Endometrial microvascular endothelial cells (primary cell): ENCODE results near the gene HPGD. TPM values are rescaled to one million over a fixed set of nuclear protein-coding genes. Genes with fewer than 3 reads are reported as not detected.
"Not testable (repeated sequence)": the region's sequence is repeated elsewhere in the genome, so short reads cannot be mapped to it uniquely, and the experiment has no call there.

ENCODE experiments used
- in situ Hi-C: cut with HindIII; loops from 2 replicates; pipeline ENCODE4 v1.10.0; 2017; ENCODE audit warnings: low sequenced_read_pairs, low pct_unique_long_range_greater_than_20kb; ENCODE audit errors: inconsistent ontology term
- total RNA-seq: library from RNA; depleted of rRNA; stranded (reverse); fragments of >200 nt; gene quantifications from one replicate; pipeline ENCODE4 v1.2.3, GENCODE V29; 2015; ENCODE audit errors: inconsistent ontology term

The HPGD gene
- total RNA-seq, 1 donor from 2014 or later = not detected

DNA sequence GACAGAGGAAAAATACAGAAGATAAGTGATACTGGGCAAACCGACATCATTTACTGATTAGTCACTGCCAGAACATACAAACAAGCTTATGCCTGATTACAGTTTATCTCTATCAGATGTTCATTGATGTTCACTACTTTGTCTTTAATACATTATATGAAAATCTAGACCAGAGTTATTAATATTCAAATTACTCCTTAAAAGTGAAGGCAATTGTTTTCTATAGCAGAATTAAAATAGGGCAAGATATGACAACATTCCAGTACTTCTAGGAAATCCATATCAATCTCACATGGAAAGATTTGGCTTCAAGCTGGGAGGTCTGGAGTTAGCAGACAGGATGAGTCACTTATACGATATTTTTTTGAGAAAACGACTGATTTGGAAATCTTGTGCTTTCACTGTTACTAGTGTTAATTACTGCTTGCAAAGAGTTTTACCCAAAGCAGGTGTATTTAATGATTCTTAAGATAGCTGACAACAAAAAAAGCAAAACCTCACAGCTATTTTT lies 31.8 kb downstream of the HPGD start:
- in situ Hi-C loops = no loop called here

DNA sequence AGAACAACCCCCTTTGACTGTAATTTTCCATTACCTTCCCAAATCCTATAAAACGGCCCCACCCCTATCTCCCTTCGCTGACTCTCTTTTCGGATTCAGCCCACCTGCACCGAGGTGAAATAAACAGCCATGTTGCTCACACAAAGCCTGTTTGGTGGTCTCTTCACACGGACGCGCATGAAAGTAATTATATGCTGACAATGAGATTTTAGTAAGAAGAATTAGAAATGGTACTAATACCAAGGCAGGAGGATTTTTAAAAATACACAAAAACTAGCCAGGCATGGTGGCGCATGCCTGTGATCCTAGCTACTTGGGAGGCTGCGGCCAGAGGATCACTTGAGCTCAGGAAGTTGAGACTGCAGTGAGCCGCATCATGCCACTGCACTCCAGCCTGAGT lies 33.9 kb downstream of the HPGD start:
- in situ Hi-C loops = not testable (repeated sequence)

DNA sequence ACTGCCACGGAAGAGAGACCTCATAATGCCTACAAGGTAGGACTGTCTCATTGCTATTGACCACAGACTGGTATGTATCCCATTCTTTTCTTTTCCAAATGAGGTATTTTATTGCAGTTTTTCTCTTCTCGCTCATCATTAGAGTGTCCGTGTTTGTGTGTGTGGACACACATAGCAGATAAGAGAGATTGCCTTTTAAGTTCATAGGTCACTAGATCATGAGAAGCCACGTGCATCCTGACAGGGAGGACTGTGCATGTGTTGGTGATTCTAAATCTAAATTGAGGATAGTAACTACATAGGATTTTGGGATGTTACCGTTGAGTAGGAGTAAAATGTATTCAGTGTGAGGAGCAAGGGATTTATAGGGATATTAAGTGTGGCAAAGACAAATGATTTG lies 37.3 kb downstream of the HPGD start:
- in situ Hi-C loops = no loop called here

DNA sequence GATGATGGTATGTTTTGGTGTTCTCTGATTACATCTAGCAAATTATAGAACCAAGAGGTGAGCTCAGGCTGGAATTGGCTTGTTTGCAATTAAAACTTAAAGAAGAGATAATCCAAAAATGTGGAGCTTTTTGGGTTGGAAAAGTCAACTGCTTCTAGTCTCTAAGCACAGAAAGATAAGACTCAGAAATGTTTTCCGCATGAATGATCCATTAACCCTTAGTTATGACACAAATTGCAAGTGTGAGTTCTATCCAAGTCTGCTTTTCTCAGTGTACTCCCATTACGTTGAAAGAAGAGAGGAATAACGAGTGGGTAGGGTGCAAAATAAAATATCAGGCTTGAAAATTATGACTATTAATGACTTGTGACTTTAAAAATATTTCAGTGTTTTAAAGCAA lies 38.5 kb downstream of the HPGD start:
- in situ Hi-C loops = no loop called here

DNA sequence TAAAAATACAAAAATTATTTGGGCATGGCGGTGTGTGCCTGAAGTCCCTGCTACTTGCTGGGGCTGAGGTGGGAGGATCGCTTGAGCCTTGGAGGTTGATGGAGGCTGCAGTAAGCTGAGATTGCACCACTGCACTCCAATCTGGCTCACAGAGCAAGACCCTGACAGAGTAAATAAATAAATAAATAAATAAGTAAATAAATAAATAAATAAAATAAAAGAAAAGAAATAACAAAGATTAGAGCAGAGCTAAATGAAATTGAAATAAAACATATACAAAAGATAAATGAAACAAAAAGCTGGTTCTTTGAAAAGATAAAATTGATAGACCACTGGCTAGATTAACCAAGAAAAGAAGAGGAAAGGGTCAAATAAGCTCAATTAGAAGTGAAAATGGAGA lies 43.1 kb downstream of the HPGD start:
- in situ Hi-C loops = no loop called here

DNA sequence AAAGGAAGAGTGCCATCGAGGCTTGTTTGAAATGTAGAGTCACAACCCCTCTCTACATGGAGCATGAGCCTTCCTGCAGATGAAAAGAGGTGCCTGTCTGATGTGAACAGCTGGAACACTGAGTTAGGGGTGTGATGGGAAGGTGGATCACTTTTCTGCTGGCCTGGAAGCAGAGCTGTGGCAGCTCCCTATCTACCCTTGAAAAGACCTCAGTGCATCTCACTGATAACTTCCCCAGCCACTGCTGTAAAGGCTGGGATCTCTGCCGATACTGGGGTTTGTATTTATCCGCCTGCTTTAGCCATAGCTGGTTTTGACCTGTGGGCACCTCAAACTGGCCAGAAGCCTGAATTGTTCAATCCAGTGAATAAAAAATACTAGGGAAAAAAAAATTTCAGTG lies 46.8 kb downstream of the HPGD start:
- in situ Hi-C loops = no loop called here

DNA sequence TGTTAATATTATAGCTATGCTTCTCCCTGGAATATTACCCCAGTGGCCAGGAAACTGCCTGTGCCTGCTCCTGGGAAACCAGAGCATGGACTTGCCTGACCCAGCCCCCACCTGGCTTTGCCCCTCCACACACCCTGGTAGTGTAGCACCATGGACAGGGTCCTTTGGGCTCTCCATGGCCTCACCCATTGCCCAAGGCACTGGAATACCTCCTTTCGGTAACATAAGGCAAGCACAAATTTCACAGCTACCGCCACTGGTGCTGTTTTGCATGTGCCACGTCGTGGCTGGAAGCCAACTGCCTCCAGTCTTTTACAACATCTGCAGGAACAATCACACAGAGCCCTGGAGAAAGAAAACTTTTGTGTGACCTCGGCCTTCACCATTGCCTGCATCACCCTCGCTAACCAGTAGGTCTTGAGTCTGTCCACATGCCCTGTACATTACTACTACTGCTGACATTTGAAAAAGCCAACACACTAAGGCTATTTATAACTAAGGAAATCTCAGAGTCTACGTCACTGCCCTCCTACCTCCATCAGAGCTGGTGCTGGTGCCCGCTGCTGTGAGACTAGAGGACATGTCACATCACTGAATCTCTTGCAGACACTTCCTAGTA lies 47.7 kb downstream of the HPGD start:
- in situ Hi-C loops = no loop called here

DNA sequence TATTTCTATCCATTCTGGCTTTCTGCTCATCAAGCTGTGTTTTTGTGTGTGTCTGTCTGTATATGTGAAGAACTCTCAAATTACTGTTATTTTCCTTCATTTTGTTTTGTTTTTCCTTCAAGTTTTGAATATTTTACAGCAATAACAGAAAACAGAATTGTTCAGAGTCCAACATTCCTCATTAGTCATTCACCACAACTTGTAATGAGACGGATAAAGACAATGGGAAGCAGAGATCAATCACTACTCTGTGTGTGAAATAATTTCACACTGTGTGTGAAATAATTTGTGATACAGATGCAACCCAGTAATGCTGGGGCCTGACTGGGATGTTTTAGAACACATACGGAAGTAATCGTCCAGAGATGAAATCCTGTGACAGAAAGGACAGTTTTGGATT lies 55.2 kb downstream of the HPGD start:
- in situ Hi-C loops = no loop called here

DNA sequence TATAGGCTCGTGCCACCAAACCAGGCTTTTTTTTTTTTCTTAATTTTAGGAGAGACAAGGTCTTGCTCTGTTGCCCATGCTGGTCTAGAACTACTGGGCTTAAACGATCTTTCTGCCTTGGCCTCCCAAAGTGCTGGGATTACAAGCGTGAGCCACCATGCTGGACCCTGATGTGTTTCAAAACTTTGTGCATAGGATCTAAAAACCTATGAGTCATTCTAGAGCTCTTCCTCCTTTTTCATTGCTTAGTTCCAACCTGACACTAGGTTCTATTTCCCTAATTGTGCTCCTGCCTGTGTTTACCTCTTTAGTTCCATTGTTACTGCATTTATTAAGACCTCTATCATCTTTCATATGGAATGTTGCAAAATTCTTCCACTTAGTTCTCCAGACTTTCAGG lies 57.3 kb downstream of the HPGD start:
- in situ Hi-C loops = no loop called here

DNA sequence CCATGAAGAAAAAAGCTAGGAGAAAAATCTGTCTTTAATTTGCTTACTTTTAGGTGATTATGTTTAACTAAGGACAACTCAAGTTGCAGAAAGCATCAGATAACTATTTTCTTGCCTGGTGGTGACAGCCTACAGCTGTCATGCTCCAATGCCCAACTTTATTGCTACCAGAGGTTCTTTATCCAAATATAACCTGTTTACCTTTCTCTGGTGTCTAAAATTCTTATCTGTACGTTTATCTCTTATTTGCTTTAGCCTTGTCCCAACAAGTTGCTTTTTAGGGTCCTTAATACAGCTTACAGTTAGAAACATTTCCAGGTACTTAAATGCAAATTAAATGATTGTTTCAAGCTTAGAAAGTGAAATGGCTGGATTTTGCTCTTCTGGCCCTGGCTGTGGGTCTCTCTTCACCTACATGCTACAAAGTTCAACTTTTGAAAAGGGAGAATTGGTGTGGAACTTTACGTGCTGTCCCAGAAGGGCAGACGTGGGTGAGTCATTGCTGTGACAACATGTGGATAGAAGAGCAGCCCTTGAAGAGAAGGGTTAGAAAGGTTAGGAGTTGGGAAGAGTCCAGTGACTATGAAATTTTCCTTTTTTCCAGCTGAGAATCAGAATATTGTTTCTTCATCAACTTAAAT lies 60.7 kb downstream of the HPGD start:
- in situ Hi-C loops = no loop called here

DNA sequence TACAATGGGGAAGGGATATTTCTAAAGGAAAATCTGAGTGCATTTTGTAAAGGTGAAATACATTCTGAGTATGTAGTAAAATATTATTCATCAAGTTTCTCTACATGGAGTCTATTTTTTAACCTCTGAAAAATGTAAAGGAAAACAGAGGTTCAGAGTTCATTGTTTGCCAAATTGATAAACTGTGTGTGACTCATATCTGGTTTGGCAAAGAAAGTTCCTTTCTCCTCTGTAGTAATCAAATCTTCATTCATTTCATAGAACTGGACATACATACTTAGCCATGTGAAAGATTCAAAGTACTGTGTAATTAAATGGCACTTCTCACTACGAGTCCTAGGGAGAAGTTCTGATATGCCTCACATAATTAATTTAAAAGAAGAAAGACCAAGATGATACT lies 61.6 kb downstream of the HPGD start:
- in situ Hi-C loops = no loop called here

DNA sequence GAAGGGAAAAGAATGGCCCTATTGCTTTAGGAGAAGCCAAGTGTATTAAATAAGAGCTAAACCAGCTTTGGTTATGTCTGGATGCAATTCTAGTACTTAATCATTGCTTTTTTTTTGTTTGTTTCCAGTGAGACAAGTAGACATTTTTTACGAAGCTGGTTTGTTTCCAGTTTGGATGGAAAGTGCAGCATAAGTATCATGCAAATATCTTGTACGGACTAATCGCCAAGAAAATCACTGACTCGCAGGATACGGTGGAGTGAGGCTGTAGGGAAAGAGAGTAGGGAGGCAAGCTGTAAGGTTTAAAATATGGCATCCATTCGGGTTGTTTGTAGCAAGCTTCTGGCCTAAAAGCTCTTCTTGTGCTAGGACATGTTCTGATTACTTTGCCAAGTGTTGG lies 64.8 kb downstream of the HPGD start:
- in situ Hi-C loops = no loop called here

DNA sequence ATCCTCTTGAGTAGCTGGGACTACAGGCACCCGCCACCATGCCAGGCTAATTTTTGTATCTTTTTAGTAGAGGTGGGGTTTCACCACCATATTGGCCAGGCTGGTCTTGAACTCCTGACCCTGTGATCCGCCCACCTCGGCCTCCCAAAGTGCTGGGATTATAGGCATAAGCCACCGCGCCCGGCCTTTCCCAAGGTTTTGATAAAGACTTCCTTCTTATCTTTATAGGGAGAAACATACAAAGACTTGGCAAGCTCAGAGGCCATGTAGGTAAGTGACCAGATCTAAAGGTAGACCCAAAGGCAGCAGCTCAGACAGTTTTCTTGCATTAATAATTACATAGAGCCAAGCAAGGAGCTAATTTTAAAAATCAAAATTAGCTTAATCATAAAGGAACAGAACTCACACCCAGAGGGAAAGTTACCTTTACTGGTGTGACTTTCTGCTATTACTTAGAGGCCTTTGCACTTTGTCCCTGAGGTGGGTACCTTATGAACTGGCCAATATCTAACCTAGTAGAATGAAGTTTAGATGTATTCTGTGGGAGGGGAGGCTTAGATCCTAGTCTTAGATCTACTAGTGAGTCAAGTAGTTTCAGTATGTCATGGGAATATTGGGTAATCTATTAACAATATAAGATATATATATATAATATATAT lies 67.3 kb downstream of the HPGD start:
- in situ Hi-C loops = no loop called here

DNA sequence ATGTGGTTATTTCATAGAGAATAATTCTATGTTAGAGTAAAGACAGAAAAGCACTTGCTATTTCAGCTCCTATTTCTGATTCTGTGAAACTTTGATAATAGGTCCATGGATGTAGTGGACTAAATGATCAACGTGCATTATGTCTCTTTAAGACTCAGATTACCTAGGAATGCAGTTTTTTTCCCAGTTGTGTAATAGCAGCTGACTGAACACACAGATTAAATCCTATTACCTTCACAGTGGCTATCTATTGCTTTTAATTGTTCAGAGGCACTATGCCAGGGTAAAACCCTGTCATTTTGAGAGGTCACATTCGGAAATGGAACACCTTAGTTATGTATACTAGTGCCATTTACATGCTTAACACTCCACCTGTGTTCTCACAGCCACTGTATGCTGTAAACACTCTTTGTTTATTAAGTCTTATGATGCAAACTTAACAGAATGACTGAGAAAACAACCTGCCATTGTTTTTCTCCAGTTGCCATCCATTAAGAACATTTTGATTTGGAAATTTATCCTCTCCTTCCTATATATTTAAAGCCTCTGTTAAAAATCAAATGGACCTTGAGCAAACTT lies 70.5 kb downstream of the HPGD start:
- in situ Hi-C loops = no loop called here

DNA sequence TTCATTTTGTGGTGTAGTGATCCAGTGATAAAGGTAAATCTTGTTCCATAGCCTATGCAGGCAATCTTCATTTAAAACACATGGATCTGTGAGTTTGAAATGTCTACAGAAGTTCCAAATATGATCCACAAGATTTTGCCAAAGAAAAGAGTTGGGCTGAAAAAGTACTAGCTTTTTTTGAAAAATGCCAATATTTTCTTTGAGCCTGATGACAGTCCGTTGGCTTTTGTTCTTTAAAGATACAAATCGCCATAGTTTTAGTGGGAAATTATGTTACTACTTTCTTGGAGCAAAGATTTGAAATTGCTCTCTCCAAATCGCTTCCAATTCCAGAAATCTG lies 71.5 kb downstream of the HPGD start:
- in situ Hi-C loops = no loop called here

DNA sequence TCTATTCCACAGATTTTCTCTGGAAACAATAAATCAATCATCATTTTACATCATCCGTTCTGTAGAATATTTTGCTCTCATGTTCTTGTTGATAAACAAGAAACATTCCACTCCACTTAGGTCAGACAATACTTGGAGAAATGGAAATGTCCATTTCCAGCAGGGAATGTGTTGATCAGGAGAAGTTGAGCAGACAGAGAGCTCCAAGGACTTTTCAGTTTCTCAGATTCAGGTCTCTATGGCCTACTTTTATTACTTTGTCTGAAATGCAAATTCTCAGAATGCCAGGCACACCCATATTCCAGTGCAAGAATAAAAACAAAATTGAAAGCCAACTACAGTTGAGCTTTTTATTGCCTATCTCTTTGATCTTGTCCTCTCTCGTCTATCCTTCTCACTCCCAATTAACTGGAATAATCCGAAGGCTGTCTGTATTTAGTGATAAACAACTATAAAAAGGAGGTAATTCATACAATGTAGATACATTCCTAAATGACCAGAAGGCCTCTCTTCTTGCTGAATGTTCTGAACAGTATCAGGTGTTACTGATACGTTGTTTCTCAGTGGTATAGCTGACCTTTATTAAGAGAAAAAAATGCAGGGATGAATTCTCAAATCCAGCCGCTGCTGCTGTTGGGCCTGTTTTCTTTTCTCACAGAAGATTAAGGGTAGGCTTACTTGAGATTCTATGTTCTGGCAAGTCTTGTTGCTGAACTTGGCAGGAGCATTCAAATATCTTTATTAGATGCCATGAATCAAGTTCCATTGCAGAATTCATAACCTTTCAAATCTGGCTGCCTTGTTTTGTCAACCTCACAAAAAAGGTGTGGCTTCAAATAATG lies 72.1 kb downstream of the HPGD start:
- in situ Hi-C loops = no loop called here

DNA sequence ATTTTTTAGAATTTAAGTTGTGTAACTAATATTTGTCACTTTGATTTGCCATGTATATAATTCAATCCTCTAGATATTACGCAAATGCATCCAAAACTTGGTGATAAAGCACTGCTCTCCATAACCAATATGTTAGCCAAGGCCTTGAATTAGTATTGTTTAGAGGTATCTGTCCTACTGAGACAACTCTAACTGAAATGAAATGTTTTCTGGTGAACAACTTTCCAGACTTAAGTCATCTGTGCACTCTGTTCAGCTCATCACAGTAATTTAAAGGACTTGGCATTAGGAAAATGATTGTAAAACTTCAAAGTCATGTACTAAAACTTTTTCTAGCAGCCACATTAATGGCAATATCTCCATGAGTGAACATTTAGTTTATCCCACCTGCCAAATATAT lies 73.1 kb downstream of the HPGD start:
- in situ Hi-C loops = no loop called here

DNA sequence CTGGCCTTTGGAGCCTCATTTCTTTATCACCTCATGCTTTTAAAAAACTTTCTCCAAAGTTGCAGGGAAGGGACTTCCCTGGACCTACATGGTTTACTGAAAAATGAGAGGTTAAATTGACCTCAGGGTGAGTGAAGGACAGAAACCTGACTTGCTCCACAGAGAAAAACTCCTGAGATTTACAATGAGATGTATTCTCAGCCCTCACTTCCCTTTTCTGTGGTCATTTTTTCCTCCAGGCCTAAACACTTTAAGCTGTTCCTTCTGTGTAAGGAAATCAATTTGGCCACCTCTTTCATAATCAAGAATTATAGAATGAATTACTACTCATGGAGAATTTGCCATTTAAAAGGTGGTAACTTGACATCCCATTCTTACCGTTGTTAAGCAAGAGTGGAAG lies 77.9 kb downstream of the HPGD start:
- in situ Hi-C loops = no loop called here
